HG03280 (cell line): ENCODE measurements around the gene PCGF3.
"Not testable (repeated sequence)": the region's sequence is repeated elsewhere in the genome, so short reads cannot be mapped to it uniquely, and the experiment has no call there.

Experiments used
- ATAC-seq: cut with Tn5 transposase; IDR thresholded peaks from one replicate; pipeline ENCODE4 v1.9.1; 2021; ENCODE audit warnings: mild to moderate bottlenecking, moderate library complexity; ENCODE audit not compliant: unreplicated experiment

PCGF3 gene

DNA sequence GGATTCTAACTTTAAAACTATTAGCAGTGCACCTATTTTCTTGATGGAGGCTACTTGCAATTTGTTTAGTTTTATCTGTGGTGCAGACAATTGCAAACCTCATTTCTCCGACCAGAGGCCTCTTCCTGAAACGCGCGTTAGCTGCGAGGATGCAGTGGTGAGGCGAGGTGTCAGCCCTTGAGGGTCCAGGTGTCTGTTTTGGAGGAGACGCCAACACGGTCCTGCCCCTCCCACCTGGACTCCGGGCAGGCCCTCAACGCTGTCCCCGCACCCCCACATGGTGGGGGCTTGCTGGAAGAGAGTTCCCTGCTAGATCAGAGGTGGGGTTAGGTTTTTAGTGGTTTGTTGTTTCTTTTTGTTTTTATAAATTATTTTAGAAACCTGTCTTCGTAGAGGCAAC lies 34.4 kb downstream of the PCGF3 start:
- no peak for ATAC-seq

GRCh38 chr4:740656-741282 lies 35.1 kb downstream of the PCGF3 start:
- no peak for ATAC-seq

DNA sequence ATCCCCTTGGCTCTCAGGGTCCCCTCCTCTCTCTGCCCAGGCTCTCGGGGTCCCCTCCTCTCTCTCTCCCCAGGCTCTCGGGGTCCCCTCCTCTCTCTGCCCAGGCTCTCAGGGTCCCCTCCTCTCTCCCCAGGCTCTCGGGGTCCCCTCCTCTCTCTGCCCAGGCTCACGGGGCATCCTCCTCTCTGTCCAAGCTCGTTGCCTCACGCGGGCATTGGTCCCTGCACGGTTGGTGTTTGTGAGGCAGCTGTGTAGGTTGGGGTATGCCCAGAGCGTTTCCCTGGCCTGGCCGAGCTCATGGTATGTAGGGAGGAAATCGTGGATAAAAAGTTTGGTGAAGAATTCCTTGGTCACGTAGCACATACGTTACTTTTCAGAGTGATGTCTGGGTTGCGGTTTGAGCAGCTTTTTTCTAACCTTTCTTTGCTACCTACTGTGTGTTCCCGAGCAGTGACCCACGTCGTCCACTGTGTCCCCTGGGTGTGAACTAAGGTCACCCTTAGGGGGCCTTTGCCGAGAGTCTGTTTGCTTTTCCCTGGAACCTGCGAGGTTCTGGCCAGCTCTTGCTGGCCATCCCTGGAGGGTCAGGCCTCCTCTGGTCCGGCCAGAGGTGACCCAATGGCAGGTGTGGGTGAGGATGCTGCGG lies 36.6 kb downstream of the PCGF3 start:
- ATAC-seq: no peak

GRCh38 chr4:742742-743311 lies 37.2 kb downstream of the PCGF3 start:
- no peak for ATAC-seq

DNA sequence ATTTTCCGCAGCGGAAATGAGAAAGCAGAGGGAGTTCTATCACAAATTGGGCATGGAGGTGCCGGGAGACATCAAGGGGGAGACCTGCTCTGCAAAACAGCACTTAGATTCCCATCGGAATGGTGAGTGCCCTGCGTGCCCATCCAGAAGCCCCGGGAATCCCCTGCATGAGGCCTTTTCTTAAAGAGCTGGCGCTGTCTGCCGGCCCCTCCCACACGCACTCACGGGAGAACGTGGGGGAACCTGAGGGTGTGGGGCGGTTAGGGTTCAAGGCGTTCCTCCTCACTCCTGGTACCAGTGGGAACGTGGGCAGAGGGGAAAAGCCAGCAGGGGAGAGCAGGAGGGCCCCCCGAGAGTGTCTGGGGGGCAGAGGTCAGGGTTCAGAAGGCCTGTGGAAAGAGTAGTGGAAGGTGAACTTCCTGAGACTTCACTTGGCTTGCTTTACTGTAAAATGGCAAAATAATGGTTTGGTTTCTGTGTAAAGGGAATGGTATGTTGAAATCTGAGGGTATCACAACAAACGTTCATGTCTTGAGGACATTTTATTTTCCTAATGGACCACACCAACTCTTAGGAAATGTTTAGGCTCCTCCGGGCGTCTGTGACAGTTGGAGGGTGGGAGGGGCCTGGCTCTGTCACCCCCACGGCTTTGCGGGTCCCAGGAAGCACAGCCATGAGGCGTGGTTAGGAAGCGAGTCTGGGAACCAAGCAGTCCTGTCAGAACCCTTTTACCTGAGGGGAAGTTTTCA lies 38.0 kb downstream of the PCGF3 start:
- ATAC-seq: no peak

DNA sequence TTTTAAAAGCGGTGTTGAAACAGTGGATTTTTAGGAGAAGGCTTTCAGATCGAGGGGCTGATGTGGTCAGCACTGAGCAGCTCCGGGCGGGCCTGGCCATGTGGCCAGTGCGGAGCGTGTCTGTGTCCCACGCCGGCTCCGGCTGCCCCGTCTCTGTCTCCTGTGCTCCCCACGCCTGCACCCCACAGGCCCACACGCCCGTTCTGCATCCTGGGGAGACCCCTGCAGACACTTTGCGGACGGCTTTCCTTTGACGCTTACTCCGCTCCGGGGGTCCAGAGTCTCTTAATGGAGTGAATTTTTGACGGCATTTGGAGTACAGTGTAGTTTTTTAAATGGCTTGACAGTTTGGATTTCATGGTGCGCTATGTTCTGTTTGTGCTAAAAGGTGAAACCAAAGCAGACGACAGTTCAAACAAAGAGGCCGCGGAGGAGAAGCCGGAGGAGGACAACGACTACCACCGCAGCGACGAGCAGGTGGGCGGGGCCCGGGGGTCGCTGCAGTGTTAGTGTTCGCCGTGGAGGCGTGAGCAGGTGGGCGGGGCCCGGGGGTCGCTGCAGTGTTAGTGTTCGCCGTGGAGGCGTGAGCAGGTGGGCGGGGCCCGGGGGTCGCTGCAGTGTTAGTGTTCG lies 38.7 kb downstream of the PCGF3 start:
- ATAC-seq: no peak

DNA sequence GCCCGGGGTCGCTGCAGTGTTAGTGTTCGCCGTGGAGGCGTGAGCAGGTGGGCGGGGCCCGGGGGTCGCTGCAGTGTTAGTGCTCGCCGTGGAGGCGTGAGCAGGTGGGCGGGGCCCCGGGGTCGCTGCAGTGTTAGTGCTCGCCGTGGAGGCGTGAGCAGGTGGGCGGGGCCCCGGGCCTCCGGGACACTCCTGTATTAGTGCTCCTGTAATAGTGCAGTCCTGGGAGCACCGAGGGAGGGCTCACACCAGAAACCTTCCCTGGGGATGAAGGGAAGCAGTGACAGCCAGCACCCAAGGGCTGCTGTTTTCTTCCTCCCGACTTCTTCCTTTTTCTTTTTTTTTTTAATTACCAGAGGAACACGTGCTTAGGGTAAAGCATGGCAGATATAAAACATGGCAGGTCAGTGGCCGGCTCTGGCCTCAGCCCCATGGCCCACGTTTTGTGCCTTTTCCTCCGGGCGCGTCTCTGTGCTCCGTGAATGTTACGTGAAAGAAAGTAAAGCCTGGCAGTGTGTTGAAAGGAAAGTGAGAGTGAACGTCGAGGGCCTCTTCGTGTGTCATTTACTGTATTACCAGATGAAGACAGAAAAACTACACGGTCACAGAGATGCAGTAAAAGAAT lies 42.0 kb downstream of the PCGF3 start:
- no peak for ATAC-seq

DNA sequence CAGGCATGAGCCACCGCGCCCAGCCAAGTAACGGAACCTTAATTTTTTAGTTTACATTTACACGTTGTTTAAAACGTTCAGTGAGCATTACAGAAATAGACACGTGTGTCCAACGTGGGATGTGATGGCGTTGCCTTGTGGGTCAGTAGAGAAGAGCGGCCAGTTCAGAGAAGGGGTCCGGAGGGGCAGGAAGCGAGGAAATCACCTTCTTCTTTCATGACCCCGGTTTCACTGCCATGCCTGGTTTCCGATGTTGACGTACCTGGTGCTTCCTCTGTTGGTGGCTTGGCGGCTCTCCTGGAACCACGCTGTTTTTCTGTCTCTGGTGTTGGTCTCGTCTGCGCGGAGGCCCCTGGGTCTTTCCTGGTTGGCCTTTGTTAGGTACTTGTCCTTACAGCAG lies 42.8 kb downstream of the PCGF3 start:
- no peak for ATAC-seq

DNA sequence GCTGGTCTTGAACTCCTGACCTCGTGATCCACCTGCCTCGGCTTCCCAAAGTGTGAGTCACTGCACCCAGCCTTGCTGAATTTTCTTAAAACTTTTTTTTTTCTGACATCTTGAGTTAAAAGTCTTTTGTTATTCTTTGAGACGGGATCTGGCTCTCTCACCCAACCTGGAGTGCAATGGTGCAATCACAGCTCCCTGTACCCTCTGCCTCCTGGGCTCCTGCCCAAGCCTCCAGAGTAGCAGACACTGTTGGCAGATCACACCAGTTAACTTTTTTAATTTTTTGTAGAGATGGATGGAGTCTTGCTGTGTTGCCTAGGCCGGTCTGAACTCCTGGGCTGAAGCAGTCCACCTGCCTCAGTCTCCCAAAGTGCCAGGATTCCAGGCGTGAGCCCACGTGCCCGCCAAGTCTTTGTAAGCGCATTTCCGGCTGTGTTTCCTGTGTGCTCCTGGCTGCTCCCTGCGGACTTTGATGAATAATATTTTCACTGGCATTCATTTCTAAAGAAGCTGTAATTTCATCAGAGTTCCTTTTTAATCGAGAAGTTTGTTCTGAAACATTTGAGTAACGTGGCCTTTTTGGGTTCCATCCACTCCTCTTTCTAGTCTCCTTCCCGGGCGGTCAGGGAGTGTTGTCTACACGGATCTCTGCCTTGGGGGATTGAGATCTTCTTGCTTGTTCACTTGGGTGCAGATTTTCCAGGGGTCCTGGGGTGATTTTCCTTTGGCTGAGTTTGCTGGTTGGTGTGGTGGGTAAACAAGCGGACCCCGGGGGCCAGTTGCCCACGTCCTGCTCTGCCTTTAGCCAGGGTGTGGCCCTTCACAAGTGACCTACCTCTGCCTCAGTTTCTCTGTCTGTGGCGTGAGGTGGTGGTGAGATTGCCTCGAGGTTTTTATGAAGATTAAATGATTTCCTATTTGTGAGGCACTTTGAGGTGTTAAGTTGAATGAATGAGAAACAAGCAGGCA lies 44.4 kb downstream of the PCGF3 start:
- no peak for ATAC-seq

DNA sequence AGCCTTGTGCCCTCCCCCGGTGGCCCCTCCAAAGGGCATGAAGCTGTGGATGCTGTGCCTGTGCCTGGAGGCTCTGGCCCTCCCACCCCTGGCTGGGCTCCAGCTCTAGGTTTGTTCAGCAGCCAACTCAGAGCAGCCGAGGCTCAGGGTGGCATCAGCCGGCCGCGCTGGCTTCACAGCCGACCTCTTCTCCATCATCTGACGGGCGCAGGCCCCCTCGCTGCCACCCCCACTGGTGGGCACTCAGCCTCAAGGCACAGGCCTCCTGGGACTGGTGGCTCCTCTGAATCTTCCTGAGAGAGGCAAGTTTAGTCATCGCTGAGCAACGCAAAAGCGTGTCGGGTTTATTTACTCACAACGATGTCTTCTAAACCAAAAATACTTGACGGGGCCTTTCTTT lies 46.0 kb downstream of the PCGF3 start:
- ATAC-seq: no peak

DNA sequence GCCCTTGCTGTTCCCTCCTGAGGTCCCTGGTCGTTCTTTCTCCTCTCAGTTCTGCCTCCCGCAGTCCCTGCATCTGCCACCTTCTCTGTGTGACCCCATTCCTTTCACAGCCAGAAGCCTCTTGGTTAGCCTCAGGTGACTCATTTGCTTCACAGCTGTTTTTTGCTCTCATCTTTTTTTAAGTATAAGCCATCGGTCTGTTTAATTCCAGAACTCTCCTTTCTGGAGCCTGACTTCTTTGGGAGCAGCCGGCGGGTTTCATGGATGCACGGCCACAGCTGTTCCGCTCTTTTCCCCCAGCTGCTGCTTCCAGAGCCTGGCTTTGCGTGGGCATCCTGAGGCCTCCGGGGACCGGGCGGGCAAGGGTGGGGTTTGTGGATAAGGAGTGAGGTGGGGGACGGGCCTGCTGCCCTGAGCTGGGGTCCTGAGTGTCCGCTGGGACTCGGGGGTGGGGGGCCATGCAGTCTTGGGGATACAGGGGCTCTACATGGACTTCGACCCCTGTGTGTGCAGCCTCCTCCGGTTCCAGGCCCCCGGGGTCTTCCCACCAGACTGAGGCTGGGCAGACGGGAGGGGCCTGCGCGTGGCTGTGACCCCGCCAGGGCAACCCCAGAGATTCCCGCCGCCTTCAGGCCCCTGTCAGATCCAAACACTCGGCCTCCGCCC lies 46.7 kb downstream of the PCGF3 start:
- ATAC-seq: no peak

DNA sequence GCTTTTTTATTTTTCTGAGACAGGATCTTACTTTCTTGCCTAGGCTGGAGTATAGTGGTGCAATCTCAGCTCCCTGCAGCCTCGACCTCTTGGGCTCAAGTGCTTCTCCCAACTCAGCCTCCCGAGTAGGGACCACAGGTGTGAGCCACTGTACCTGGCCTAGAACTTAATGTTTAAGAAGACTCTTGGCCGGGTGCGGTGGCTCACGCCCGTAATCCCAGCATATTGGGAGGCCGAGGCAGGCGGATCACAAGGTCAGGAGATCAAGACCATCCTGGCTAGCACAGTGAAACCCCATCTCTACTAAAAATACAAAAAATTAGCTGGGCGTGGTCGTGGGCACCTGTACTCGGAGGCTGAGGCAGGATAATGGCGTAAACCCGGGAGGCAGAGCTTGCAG lies 47.6 kb downstream of the PCGF3 start:
- ATAC-seq: not testable (repeated sequence)

- ATAC-seq: no peak
Observed at GRCh38 chr4:754221-755120, 48.8 kb downstream of the PCGF3 start.

GRCh38 chr4:757111-757510 lies 51.5 kb downstream of the PCGF3 start:
- ATAC-seq: no peak

GRCh38 chr4:759810-760209 lies 54.2 kb downstream of the PCGF3 start:
- not testable (repeated sequence) for ATAC-seq

- ATAC-seq: no peak
Observed at GRCh38 chr4:760616-761015, 55.0 kb downstream of the PCGF3 start.

GRCh38 chr4:761086-761485 lies 55.5 kb downstream of the PCGF3 start:
- ATAC-seq: no peak

DNA sequence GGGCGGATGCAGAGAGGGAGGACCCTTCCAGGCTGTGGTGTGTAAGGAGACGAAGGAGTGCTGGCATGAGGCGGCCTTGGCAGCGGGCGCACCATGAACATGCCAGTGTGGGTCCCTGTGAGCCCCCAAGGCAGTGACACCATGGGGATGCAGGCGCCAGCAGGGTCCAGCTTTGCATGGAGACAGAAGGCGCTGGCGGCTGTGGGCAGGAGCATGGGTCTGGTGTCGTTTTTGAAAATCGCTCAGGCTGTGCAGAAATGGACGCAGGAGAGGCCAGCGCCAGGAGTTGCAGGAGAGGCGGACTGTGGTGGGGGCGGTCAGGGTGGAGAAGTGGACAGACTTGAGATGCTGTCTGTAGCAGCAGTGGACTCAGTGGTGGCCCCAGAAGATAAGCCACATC lies 56.1 kb downstream of the PCGF3 start:
- no peak for ATAC-seq
